ENCODE measurements around the gene WDSUB1. TPM values are rescaled to one million over a fixed set of nuclear protein-coding genes. Genes with fewer than 3 reads are reported as not detected.

The WDSUB1 gene
- total RNA-seq, 1 experiment from 2014 or later, result 7.7 TPM

DNA sequence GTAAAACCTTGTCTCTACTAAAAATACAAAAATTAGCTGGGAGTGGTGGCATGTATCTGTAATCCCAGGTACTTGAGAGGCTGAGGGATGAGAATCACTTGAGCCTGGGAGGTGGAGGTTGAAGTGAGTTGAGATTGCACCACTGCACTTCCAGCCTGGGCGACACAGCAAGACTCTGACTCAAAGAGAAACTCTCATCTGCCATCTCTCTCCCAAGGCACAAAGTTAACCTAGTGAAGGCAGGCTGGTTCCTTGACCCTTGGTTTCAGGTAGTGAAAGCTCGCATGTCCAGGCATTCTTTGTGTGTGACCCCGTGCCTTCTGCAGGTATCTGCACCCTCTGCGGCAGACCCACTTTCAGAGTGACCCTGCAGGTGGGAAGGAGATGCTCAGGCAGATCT lies 100.0 kb downstream of the WDSUB1 start:
- ChIA-PET CTCF (interaction anchor here (0.6 kb wide), 1 partner anchor 10 kb away, joined by 6 read pairs; no protein-coding TSS in a partner anchor), POLR2A (no interaction called here)
- DNase-seq (ENCODE audit: low read depth, low spot score) (no peak), ATAC-seq (no peak)
- Histone ChIP-seq H3K4me1 (ENCODE audit: control insufficient read depth, insufficient read depth, low read length) (no peaks in the 10 kb centered on the region), H3K36me3 (ENCODE audit: control insufficient read depth, insufficient read depth, low read length) (peaks cover 5% of the 10 kb centered on the region), H3K27ac (ENCODE audit: low read length) (no peak overlapping the region), H3K27me3 (ENCODE audit: control insufficient read depth, insufficient read depth, low read length) (no peaks in the 10 kb centered on the region), H3K9me3 (ENCODE audit: control insufficient read depth, insufficient read depth, low read depth, low read length) (no peaks in the 10 kb centered on the region), H3K4me3 (ENCODE audit: low read depth in 2 of 2, low read length in 2 of 2) (no peak overlapping the region)
- intact Hi-C loops (cut with micrococcal nuclease; ENCODE audit: unreplicated experiment), result no loop called here
- in situ Hi-C loops (cut with HindIII; ENCODE audit: low pct_unique_long_range_greater_than_20kb, low sequenced_read_pairs), result no loop called here
- no peak for TF ChIP-seq TCF7L2 (IDR thresholded peaks at IDR 0.05; ENCODE audit: low read depth, low read length)
- no peak for TF ChIP-seq POLR2AphosphoS5 (IDR thresholded peaks at IDR 0.05; ENCODE audit: low read depth, low read length)
- no peak for TF ChIP-seq REST (IDR thresholded peaks at IDR 0.05; ENCODE audit: insufficient read depth in 1 of 2, low read depth in 2 of 2, low read length in 1 of 2)
- TF ChIP-seq, protein P1, sequence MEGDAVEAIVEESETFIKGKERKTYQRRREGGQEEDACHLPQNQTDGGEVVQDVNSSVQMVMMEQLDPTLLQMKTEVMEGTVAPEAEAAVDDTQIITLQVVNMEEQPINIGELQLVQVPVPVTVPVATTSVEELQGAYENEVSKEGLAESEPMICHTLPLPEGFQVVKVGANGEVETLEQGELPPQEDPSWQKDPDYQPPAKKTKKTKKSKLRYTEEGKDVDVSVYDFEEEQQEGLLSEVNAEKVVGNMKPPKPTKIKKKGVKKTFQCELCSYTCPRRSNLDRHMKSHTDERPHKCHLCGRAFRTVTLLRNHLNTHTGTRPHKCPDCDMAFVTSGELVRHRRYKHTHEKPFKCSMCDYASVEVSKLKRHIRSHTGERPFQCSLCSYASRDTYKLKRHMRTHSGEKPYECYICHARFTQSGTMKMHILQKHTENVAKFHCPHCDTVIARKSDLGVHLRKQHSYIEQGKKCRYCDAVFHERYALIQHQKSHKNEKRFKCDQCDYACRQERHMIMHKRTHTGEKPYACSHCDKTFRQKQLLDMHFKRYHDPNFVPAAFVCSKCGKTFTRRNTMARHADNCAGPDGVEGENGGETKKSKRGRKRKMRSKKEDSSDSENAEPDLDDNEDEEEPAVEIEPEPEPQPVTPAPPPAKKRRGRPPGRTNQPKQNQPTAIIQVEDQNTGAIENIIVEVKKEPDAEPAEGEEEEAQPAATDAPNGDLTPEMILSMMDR (IDR thresholded peaks at IDR 0.05), result no peak
- TF ChIP-seq SIN3A (IDR thresholded peaks at IDR 0.05; ENCODE audit: borderline replicate concordance, insufficient read depth, low read depth, low read length), result no peak
- no TSS peak for BruUV-seq (replicated peaks)

Small RNA genes lying within 50 kb of the gene (microRNA-seq; reads per million reads assigned to microRNA genes)
- not detected for gene MIR6888 (ENCODE audit: unreplicated experiment)
